ENCODE measurements around the gene HEXB.
"Not testable (repeated sequence)": the region's sequence is repeated elsewhere in the genome, so short reads cannot be mapped to it uniquely, and the experiment has no call there.

HEXB gene

GRCh38 chr5:74736759-74737158, 51.7 kb downstream of the HEXB start:
- peaks cover 47% of the 10 kb centered on the region for H3K36me3 ChIP-seq
- no peaks in the 10 kb centered on the region for H3K27me3 ChIP-seq
- H3K4me3 ChIP-seq (ENCODE audit: low read depth, low read length), result no peak overlapping the region
- no peak for DNase-seq
- H3K4me1 ChIP-seq, result no peaks in the 10 kb centered on the region
- TF ChIP-seq CTCF (IDR thresholded peaks at IDR 0.05; ENCODE audit: low read depth, low read length), result no peak
- no peaks in the 10 kb centered on the region for H3K9me3 ChIP-seq

- Histone ChIP-seq H3K36me3 (peaks cover 38% of the 10 kb centered on the region), H3K4me3 (ENCODE audit: low read depth, low read length) (no peak overlapping the region), H3K4me1 (no peaks in the 10 kb centered on the region), H3K27me3 (no peaks in the 10 kb centered on the region), H3K9me3 (no peaks in the 10 kb centered on the region)
- no peak for DNase-seq
- no peak for TF ChIP-seq CTCF (IDR thresholded peaks at IDR 0.05; ENCODE audit: low read depth, low read length)
Observed at GRCh38 chr5:74738406-74738805, 53.4 kb downstream of the HEXB start.

GRCh38 chr5:74748742-74749141, 63.7 kb downstream of the HEXB start:
- H3K36me3 ChIP-seq, result peaks cover 48% of the 10 kb centered on the region
- not testable (repeated sequence) for DNase-seq; H3K9me3 ChIP-seq; H3K4me3 ChIP-seq (ENCODE audit: low read depth, low read length); H3K4me1 ChIP-seq; H3K27me3 ChIP-seq

- Histone ChIP-seq H3K4me1 (no peaks in the 10 kb centered on the region), H3K4me3 (ENCODE audit: low read depth, low read length) (no peak overlapping the region), H3K9me3 (no peaks in the 10 kb centered on the region), H3K27me3 (no peaks in the 10 kb centered on the region), H3K36me3 (peaks cover 26% of the 10 kb centered on the region)
- DNase-seq, result no peak
- TF ChIP-seq CTCF (IDR thresholded peaks at IDR 0.05; ENCODE audit: low read depth, low read length), result no peak
Observed at GRCh38 chr5:74761241-74761640, 76.2 kb downstream of the HEXB start.

GRCh38 chr5:74762599-74762998, 77.6 kb downstream of the HEXB start:
- Histone ChIP-seq H3K36me3 (peaks cover 13% of the 10 kb centered on the region), H3K9me3 (no peaks in the 10 kb centered on the region)
- DNase-seq, result no peak

GRCh38 chr5:74763504-74763903, 78.5 kb downstream of the HEXB start:
- H3K9me3 ChIP-seq, result no peaks in the 10 kb centered on the region
- no peaks in the 10 kb centered on the region for H3K4me1 ChIP-seq
- H3K36me3 ChIP-seq, result peaks cover 8% of the 10 kb centered on the region
- TF ChIP-seq CTCF (IDR thresholded peaks at IDR 0.05; ENCODE audit: low read depth, low read length), result no peak
- no peak for DNase-seq
- H3K4me3 ChIP-seq (ENCODE audit: low read depth, low read length), result no peak overlapping the region
- no peaks in the 10 kb centered on the region for H3K27me3 ChIP-seq

More at GRCh38 chr5:74762599-74762998, 77.6 kb downstream of the HEXB start:
- no peaks in the 10 kb centered on the region for H3K4me1 ChIP-seq
- H3K4me3 ChIP-seq (ENCODE audit: low read depth, low read length), result no peak overlapping the region
- H3K27me3 ChIP-seq, result no peaks in the 10 kb centered on the region
- TF ChIP-seq CTCF (IDR thresholded peaks at IDR 0.05; ENCODE audit: low read depth, low read length), result no peak

GRCh38 chr5:74765201-74765600, 80.2 kb downstream of the HEXB start:
- no peak for TF ChIP-seq CTCF (IDR thresholded peaks at IDR 0.05; ENCODE audit: low read depth, low read length)
- Histone ChIP-seq H3K4me1 (no peaks in the 10 kb centered on the region), H3K27me3 (no peaks in the 10 kb centered on the region), H3K36me3 (peaks cover 18% of the 10 kb centered on the region), H3K4me3 (ENCODE audit: low read depth, low read length) (peak overlapping the region; percentile 89; the same call in 1 of the 2 replicates), H3K9me3 (no peaks in the 10 kb centered on the region)
- no peak for DNase-seq

Data from BE2C (cell line).